Measurements from ENCODE around the gene QRICH2. TPM values are rescaled to one million over a fixed set of nuclear protein-coding genes. Genes with fewer than 3 reads are reported as not detected.
A peak's percentile ranks its signal among the peaks of the same experiment; 100 is the strongest.
"Not testable (repeated sequence)": the region's sequence is repeated elsewhere in the genome, so short reads cannot be mapped to it uniquely, and the experiment has no call there.

Gene QRICH2
- total RNA-seq, 1 donor from 2014 or later: 6.9 TPM

DNA sequence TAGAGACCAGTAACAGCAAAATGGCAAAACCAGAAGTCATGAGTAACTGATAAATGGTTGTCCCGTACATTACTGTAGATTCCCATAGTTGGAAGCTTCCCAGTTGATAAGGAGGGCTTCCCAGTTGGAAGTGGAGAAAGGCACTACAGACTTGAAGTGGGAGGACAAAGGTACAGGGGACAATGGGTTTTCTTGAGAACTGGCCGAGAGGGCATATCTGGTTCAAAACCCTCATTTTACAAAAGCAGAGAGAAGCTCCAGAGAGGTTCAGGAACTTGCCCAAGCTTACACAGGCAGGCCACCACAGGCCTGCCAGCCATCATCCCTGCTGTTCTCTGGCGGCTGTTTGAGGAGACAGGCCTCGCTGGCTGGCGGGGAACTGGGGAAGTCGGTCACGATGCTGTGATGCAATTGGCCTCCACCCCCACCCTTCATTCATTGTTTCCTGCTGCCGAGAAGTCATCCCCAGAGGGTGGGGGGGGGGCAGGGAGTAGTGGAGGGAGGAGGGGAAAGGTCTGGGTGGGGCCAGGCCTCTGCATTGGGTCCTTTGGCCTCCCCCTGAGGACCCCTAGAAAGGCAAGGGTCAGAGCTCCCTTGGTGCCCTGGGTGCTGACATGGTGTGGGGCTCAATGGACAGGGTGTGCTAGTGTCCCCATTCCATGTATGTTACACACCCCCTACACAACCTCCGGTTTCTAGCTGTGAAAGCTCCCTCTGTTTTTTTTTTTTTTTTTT, 39.9 kb downstream of the QRICH2 start:
- peak; percentile 74 for DNase-seq (ENCODE audit: low spot score in 2 of 2)
- FAIRE-seq: no peak

DNA sequence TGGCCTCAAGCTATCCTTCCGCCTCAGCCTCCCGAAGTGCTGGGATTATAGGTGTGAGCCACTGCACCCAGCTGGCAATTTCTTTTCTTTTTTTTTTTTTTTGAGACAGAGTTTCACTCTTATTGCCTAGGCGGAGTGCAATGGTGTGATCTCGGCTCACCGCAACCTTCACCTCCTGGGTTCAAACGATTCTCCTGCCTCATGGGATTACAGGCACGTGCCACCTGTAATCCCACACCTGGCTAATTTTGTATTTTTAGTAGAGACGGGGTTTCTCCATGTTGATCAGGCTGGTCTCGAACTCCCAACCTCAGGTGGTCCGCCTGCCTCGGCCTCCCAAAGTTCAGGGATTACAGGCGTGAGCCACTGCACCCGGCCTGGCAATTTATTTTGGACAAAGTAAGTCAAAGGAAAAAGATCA, 40.5 kb downstream of the QRICH2 start:
- FAIRE-seq; DNase-seq (ENCODE audit: low spot score in 2 of 2): not testable (repeated sequence)

DNA sequence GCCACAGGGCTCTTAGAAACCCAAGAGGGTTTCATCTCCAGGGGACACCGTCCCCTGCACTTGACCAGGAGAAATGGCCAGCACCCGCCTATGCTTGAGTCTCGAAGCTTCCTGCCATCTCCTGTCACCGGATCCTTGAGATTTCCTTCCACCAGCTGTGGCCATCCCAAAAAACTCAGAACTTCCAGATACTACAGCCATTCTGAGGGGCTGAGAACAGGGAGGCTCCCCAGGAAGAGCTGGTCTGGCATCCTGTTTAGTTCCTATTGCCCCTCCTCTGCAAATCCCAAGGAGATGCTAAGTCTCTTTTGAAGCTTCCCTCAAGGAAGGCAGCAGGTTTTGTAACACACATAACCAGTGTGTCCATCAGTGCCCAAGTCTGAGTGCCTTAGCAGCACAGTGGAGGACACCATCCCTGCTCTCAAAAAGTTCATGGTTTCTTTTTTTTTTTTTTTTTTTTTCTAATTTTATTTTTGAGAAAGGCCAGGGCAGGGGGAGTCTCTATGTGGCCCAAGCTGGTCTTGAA, 41.0 kb downstream of the QRICH2 start:
- FAIRE-seq: no peak
- DNase-seq (ENCODE audit: low spot score in 2 of 2): no peak

DNA sequence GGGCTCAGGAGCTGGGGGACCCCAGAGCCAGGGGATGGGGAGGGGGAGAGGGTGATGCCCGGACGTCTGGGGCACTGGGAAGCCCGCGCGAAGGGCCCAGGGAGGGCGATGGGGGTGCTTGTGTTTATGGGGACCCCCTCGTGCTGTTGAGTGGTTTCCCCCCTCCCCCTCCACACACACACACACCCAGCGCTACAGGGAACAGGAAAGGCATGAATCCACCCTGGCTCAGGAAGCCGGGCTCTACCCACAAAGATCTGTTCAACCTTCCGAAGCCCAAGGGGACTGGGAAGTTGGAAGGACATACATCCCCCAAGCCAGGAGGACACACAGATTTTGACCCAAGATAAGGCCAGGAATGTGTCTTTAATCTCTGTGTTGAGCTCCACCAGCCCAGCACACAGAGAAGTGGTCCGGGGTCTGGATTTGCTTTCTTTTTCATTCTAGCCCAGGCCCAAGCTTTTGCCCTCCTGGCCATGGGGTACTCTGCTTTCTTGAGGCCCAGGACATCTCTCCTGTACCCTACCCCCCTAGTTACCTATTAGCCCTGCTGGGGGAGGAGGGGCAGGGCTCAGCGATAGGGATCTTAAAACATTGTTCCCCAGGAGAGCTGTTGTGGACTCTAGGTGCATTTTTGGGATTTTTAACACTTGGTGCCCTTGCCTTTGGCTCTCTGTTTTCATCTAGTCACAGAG, 41.7 kb downstream of the QRICH2 start:
- FAIRE-seq: no peak

DNA sequence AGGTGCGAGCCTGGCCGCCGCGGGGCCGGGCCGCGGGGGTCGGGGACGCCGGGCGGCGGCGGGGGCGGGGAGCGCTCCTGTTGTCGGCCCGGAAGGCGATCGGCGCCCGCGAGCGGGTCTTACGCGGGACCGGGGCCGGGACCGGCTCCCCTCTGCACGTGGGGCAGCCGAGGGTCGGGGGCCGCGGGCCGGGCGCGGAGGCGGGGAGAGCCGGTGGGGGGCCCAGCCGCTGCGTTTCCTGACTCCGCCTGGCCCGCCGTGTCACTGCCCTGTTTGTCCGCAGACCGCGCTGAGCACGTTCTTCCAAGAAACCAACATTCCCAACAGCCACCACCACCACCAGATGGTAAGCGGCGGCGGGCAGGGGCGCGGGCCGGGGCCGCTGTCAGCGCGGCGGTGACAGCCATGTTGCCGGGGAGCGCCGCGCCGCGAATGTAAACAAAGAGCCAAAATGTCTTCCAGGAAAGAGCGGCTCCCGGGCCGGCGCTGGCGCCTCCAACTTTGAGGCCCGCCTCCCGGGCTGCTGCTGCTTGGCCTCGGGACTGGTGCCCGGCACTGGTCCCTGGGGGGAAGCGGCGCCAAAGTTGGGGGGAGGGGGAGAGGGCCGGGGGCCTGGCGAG, 42.3 kb downstream of the QRICH2 start:
- DNase-seq (ENCODE audit: low spot score in 2 of 2) (no peak), FAIRE-seq (no peak)

More for the DNA sequence above, 41.7 kb downstream of the QRICH2 start:
- no peak for DNase-seq (ENCODE audit: low spot score in 2 of 2)

DNA sequence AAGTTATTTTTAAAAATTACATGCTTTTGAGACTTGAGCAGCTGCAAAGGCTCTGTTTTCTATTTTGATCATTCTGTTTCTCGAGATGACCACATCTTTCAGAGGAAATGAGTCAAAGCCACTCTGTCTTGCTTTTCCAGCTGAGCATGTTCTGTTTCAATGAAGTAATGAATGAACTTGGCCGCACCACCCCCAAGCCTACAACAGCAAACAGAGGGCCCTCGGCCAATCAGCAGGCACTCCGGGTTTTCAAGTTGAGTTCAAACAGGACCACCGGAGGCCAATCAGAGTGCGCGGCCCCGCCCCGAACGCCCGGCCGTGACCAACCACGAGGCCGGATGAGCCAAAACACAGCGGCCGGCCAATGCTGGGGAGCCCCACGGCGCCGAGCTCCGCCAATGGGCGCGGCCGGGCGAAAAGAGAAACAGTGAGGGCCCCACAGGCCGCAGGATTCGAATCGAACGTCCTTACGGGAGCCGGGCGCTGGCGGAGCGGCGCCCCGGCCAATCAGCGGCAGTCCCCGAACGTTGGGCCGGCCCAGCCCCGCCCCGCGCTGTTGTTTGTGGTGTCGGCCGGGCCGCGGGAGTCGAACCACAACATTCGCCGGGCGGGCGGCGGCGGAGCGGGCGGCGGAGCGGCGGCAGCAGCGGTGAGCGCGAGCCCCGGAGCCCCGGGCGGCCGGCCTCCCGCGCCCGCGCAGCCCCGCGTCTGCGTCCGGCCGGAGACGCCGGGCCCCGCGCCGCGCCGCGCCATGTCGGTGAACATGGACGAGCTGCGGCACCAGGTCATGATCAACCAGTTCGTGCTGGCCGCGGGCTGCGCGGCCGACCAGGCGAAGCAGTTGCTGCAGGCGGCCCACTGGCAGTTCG, 43.1 kb downstream of the QRICH2 start, which contains the start of gene UBALD2:
Gene UBALD2 (plus strand): TSS at position 594 of the 869 bp plus-strand sequence. CDS start 158 bp downstream, at position 752.
- DNase-seq (ENCODE audit: low spot score in 2 of 2) (peak; percentile 97 to 98), FAIRE-seq (peak; percentile 61)

DNA sequence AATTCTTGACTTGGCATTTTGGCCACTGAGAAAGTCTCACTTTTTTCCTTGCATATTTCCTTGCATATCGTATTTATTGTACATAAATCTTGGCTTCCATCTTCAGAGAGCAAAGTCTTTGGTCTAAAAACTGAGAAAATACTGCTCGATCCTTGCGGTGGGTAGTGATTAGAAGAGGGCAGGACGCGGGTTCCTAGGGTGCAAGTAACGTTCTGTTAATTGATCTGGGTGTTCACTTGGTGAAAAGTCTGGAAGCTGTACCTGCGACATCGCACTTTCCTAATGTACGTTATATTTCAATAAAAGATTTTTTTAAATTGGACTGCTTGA, 43.7 kb downstream of the QRICH2 start:
- no peak for FAIRE-seq

DNA sequence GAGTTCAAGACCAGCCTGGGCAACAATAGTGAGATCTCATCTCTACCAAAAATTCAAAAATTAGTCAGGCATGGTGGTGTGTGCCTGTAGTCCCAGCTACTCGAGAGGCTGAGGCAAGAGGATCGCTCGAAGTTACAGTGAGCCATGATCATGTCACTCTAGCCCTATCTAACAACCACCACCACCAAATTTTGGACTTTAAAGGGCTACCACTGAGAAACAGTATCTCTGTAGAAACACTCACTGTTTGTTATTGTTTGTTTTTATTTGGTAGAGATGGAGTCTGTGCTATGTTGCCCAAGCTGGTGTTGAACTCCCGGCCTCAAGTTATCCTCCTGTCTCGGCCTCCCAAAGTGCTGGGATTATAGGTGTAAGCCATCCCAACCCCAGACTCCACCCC, 44.2 kb downstream of the QRICH2 start:
- DNase-seq (ENCODE audit: low spot score in 2 of 2): no peak
- no peak for FAIRE-seq

More for the DNA sequence above, 43.7 kb downstream of the QRICH2 start:
- no peak for DNase-seq (ENCODE audit: low spot score in 2 of 2)

DNA sequence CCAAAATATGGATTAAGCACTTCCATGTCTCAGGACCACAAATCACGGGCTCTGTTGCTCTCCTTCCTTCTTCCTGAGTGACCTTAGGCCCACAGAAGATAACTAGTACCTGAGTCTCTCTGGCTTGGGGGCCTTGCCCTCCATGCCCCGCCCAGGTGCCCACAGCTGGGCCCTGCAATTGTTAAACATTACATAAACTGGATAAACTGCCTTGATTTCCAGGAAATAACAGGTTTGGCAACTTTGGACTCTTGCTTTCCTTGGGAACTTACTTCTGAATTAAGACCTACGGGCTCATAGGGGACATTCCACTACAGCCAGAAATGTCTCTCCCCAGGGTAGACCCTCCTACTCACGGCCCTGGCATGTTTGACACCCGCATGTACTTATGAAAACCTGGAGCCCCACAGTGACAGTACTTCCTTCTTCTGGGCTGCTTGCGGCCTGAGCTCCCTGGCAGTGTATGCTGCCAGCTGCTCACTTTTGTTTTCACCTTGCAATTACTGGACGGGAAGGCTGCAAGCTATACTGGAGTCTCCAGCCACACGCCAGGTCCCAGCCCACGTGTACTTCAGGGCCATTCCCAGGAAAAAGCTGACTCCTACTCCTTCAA, 45.2 kb downstream of the QRICH2 start:
- FAIRE-seq: no peak
- no peak for DNase-seq (ENCODE audit: low spot score in 2 of 2)

DNA sequence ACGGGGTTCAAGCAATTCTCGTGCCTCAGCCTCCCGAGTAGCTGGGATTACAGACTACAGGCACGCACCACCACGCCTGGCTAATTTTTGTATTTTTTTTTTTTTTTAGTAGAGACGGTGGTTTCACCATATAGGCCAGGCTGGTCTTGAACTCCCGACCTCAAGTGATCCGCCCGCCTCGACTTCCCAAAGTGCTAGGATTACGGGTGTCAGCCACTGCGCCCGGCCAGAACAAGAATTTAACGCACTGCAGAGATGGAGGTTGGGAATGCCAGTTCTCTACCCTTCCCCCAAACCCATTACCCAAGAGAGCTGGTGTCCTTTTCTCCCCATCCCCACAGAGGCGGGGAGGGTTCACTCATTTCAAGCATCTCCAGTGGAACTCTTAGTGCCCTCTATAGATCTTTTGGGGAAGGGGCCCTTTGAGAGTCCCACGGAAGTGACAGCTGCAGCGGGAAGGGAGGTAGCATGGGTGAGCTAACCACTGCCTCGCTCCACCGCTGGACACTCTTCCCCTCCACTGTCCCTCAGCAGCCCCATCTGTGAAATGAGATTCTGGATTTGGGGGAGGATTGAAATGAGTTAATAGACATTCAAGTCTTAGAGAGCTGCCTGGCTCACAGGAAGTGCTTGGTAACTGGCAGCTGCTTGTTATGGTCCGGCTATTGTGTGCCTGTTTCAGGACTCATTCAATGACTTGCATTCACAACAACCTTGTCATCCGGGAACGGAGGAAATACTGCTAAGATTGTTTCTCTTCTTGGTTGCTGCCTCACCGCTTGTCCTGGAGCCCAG, 46.5 kb downstream of the QRICH2 start:
- FAIRE-seq (no peak), DNase-seq (ENCODE audit: low spot score in 2 of 2) (no peak)

DNA sequence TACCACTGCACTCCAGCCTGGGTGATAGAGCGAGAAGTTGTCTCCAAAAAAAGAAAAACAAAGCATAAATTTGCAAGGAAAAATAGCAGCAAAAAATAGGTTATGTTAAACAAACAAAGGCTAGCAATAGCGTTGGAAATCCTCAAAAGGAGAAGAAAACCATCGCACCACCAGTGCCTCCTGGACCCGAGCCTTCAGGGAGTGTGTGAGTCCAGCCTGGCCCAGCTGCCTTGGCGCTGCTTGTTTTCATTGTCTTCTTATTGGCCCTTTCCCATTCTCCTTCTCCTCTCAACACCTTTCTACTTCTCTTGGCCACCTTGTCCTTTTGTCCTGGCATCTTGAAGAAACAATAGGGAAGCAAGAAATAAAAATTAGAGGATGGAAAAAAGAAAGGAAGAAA, 47.4 kb downstream of the QRICH2 start:
- FAIRE-seq: no peak
- DNase-seq (ENCODE audit: low spot score in 2 of 2): no peak

DNA sequence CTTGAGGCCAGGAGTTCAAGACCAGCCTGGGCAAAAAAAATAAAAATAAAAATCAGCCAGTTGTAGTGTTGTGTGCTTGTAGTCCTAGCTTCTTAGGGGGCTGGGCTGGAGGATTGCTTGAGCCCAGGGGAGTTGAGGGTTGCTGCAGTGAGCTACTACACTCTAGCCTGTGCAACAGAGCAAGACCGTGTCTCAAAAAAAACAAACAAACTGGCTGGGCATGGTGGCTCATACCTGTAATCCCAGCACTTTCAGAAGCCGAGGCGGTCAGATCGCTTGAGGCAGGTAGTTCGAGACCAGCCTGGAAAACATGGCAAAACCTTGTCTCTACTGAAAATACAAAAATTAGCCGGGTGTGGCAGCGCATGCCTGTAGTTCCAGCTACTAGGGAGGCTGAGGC, 47.9 kb downstream of the QRICH2 start:
- no peak for DNase-seq (ENCODE audit: low spot score in 2 of 2)
- no peak for FAIRE-seq

DNA sequence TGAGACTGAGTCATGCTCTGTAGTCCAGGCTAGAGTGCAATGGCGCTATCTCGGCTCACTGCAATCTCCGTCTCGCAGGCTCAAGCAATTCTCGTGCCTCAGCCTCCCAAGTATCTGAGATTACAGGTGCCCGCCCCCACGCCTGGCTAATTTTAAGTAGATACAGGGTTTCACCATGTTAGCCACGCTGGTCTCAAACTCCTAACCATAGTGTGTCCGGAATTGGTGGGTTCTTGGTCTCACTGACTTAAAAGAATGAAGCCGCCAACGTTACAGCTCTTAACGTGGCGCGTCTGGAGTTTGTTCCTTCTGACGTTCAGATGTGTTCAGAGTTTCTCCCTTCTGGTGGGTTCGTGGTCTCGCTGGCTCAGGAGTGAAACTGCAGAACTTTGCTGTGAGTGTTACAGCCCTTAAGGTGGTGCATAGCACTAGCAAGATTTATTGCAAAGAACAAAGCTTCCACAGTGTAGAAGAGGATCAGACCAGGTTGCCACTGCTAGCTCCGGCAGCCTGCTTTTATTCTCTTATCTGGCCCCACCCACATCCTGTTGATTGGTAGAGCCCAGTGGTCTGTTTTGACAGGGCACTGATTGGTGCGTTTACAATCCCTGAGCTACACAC, 51.5 kb downstream of the QRICH2 start:
- DNase-seq (ENCODE audit: low spot score in 2 of 2); FAIRE-seq: not testable (repeated sequence)

DNA sequence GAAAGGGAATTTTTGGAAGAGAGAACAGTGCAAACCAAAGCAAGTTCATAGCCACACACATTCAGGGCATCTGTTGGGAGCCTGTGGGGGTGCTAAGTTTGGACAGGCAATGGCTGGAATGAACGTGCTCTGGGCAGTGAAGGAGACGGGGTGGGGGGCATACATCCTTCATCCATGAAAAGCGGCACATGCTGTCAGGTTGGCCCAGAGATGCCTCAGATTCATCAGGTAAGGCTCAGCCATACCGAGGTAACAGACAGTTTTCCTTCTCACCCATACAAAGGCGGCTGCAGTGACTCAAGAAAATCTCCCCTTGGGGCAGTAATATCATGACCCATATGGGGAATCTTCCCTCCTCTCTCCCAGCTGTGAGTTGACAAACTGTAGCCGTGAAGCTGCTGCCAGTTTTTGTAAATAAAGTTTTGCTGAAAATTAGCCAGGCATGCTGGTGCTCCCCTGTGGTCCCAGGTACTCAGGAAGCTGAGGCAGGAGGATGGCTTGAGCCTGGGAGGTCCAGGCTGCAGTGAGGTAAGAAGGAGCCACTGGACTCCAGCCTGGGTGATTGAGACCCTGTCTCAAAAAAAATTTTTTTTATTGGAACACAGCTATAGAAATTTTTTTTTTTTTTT, 52.2 kb downstream of the QRICH2 start:
- DNase-seq (ENCODE audit: low spot score in 2 of 2) (no peak), FAIRE-seq (no peak)

DNA sequence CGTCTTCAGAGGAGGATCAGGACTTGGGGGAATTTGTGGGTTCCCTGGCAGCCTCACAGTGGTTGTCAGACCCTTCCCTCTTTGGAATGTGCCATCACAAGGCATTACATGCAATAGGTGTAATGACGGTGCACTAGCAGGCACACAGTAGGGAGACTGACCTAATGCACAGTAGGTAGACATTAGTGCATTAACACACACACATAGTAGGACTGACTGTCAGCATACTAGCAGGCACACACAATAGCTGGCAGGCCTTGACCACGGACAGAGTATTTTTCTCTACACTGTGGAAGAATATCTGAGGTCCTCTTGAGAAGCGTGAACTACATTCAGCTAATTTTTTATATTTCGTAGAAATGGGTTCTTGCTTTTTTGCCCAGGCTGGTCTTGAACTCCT, 53.8 kb downstream of the QRICH2 start:
- FAIRE-seq (no peak), DNase-seq (ENCODE audit: low spot score in 2 of 2) (no peak)

DNA sequence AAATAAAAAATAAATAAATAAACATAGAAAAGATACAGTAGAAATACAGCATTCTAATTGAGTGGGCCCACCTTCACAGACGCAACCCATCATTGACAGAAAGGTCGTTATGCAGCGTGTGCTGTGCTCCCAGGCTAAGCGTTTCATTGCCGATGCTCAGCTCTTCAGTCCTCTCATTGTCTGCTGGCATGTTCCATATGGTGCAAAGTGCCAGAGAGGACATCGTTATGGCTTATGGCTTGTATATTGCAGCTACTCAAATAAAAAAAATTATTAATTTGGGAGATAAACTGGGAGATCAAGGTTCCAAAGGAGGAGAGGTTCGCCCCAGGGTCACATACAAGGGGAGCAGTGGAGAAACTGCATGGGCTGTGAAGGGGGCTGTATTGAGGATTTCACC, 54.2 kb downstream of the QRICH2 start:
- FAIRE-seq (no peak), DNase-seq (ENCODE audit: low spot score in 2 of 2) (no peak)

DNA sequence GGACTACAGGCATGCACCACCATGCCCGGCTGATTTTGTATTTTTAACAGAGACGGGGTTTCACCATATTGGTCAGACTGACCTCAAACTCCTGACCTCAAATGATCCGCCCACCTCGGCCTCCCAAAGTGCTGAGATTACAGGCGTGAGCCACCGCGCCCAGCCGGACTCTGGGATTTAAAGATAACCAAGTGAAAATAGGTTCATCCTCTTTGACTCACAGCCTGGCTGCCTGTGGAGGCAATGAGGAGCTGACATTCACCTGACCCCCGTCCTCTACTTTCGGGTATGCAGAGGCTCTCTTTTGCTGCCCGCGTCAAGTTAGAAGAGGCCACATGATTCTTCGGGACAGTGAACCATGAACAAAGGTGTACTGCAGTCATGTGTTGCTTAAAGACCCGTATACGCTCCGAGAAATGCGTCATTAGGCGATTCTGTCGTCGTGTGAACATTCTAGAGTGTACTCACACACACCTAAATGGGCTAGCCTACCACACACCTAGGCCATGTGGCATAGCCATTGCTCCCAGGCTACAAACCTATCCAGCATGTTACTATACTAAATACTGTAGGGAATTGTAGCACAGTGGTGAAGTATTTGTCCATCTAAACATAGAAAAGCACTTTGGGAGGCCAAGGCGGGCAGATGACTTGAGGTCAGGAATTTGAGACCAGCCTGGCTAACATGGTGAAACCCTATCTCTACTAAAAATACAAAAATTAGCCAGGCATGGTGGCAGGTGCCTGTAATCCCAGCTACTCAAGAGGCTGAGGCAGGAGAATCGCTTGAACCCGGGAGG, 54.9 kb downstream of the QRICH2 start:
- DNase-seq (ENCODE audit: low spot score in 2 of 2); FAIRE-seq: not testable (repeated sequence)

Data from frontal cortex (tissue), 4 donors.